Lower lobe of right lung (tissue), 2 donors: ENCODE data around the gene PARP11. TPM values are rescaled to one million over a fixed set of nuclear protein-coding genes. Genes with fewer than 3 reads are reported as not detected.

Experiments
- ATAC-seq, 2 donors: fragments of 200-7000 bp; cut with Tn5 transposase; one replicate each; pipeline ENCODE4 v1.9.1; 2020 to 2022; ENCODE audit warnings: mild to moderate bottlenecking in 2 of 2, moderate library complexity in 2 of 2
- DNase-seq: peaks from one replicate; pipeline ENCODE4 v3.0.0-alpha.2; 2020
- H3K27ac ChIP-seq: fragments of 200-600 bp; one replicate; pipeline ENCODE4 v1.8.0; 2022
- H3K27me3 ChIP-seq: fragments of 200-600 bp; one replicate; pipeline ENCODE4 v1.8.0; 2022; ENCODE audit warnings: low read depth
- H3K36me3 ChIP-seq: fragments of 200-600 bp; one replicate; pipeline ENCODE4 v1.8.0; 2022; ENCODE audit warnings: mild to moderate bottlenecking
- H3K4me1 ChIP-seq: fragments of 200-600 bp; one replicate; pipeline ENCODE4 v1.8.0; 2022
- H3K4me3 ChIP-seq: fragments of 200-600 bp; one replicate; pipeline ENCODE4 v1.8.0; 2022; ENCODE audit warnings: mild to moderate bottlenecking
- H3K9me3 ChIP-seq: fragments of 200-600 bp; one replicate; pipeline ENCODE4 v1.8.0; 2022
- intact Hi-C: fragments of 100-400 bp; cut with DNase I; formaldehyde crosslinking; loops from one replicate; pipeline ENCODE4 v1.11.0; 2022
- total RNA-seq: library from RNA; stranded (reverse); fragmentation: NEBNext Ultra II Directional; extraction: Animal tissue kit (Norgen Biotek cat#: 25700); gene quantifications from one replicate; pipeline ENCODE4 v1.2.1, GENCODE V29; 2021
- TF ChIP-seq, protein P1 (sequence below): fragments of 200-600 bp; IDR thresholded peaks from one replicate; pipeline ENCODE4 v1.8.0; 2022; ENCODE audit warnings: antibody characterized with exemption, mild to moderate bottlenecking
- donor health status: DM: no; HTN: yes; CAD: no; lungs with severe emphysema.

PARP11 gene
- total RNA-seq, 1 donor from 2014 or later: 14.0 TPM

GRCh38 chr12:3759878-3760277, 113.3 kb downstream of the PARP11 start:
- Histone ChIP-seq H3K4me1 (no peaks in the 10 kb centered on the region), H3K9me3 (no peaks in the 10 kb centered on the region), H3K36me3 (no peaks in the 10 kb centered on the region), H3K27me3 (no peaks in the 10 kb centered on the region), H3K4me3 (no peak overlapping the region), H3K27ac (no peak overlapping the region)
- ATAC-seq (no peak), DNase-seq (no peak)
- TF ChIP-seq, protein P1, sequence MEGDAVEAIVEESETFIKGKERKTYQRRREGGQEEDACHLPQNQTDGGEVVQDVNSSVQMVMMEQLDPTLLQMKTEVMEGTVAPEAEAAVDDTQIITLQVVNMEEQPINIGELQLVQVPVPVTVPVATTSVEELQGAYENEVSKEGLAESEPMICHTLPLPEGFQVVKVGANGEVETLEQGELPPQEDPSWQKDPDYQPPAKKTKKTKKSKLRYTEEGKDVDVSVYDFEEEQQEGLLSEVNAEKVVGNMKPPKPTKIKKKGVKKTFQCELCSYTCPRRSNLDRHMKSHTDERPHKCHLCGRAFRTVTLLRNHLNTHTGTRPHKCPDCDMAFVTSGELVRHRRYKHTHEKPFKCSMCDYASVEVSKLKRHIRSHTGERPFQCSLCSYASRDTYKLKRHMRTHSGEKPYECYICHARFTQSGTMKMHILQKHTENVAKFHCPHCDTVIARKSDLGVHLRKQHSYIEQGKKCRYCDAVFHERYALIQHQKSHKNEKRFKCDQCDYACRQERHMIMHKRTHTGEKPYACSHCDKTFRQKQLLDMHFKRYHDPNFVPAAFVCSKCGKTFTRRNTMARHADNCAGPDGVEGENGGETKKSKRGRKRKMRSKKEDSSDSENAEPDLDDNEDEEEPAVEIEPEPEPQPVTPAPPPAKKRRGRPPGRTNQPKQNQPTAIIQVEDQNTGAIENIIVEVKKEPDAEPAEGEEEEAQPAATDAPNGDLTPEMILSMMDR: no peak
- intact Hi-C loops: no loop called here

Other genes with a start within 250 kb of the PARP11 start
- 7.9 TPM for gene CRACR2A, start 120.3 kb downstream of the PARP11 start, total RNA-seq